Tibial artery (tissue), 4 donors: ENCODE results near the gene BLZF1.

Experiments used
- DNase-seq, 2 donors: peaks; one replicate each; pipeline ENCODE4 v3.0.0-alpha.2; 2019
- H3K27ac ChIP-seq, 2 donors: fragments of 200-600 bp; sonication (generic) in 1 of 2; 1 replicate in 1 of 2; 2 replicates in 1 of 2; pipeline ENCODE4 v1.5.1; 2018 to 2019; ENCODE audit warnings: mild to moderate bottlenecking in 1 of 2
- H3K27me3 ChIP-seq, 2 donors: fragments of 200-600 bp; sonication (generic) in 1 of 2; one replicate each; pipeline versions ENCODE4 v1.5.1 to v1.6.0; 2016 to 2019
- H3K36me3 ChIP-seq, 3 donors: fragments of 200-600 bp; sonication (generic) in 2 of 3; one replicate each; pipeline ENCODE4 v1.5.1; 2016 to 2019; ENCODE audit warnings: mild to moderate bottlenecking in 2 of 3
- H3K4me1 ChIP-seq, 4 donors: fragments of 200-600 bp; sonication (generic) in 2 of 4; 1 replicate in 3 of 4; 2 replicates in 1 of 4; pipeline ENCODE4 v1.5.1; 2016 to 2019
- H3K4me3 ChIP-seq, 2 donors: fragments of 200-600 bp; sonication (generic) in 1 of 2; 1 replicate in 1 of 2; 2 replicates in 1 of 2; pipeline ENCODE4 v1.5.1; 2018 to 2019; ENCODE audit warnings: mild to moderate bottlenecking in 2 of 2
- H3K9me3 ChIP-seq, 3 donors: fragments of 200-600 bp; sonication (generic) in 1 of 3; one replicate each; pipeline ENCODE4 v1.5.1; 2016 to 2019
- CTCF ChIP-seq, 2 experiments: fragments of 200-600 bp in 1 of 2; fragments of 450-650 bp in 1 of 2; IDR thresholded peaks; one replicate each; pipeline ENCODE4 v1.5.1; 2017 to 2019; ENCODE audit warnings: antibody characterized with exemption in 2 of 2, mild to moderate bottlenecking in 1 of 2, moderate library complexity in 1 of 2
- intact Hi-C: fragments of 100-400 bp; cut with DNase I; formaldehyde crosslinking; loops from one replicate; pipeline ENCODE4 v1.15.0; 2023; ENCODE audit warnings: low total_unique reads

Gene BLZF1

GRCh38 chr1:169346036-169346589 is 21.9 kb upstream of the BLZF1 start:
- Histone ChIP-seq H3K9me3 (no peaks in the 10 kb centered on the region), H3K27ac (no peak overlapping the region), H3K4me1 (no peaks in the 10 kb centered on the region), H3K4me3 (no peak overlapping the region), H3K36me3 (no peaks in the 10 kb centered on the region), H3K27me3 (no peaks in the 10 kb centered on the region)
- no peak for TF ChIP-seq CTCF (IDR thresholded peaks at IDR 0.05)
- no peak for DNase-seq
- intact Hi-C loops, result loop anchor here (5.0 to 10.0 kb wide), 3 partner anchors 744 to 1004 kb away; no protein-coding TSS in a partner anchor

GRCh38 chr1:169347688-169348382 is 20.2 kb upstream of the BLZF1 start:
- no peak for DNase-seq
- Histone ChIP-seq H3K27ac (no peak overlapping the region), H3K27me3 (no peaks in the 10 kb centered on the region), H3K9me3 (no peaks in the 10 kb centered on the region), H3K4me3 (no peak overlapping the region), H3K4me1 (no peaks in the 10 kb centered on the region), H3K36me3 (no peaks in the 10 kb centered on the region)
- intact Hi-C loops, result loop anchor here (5.0 to 10.0 kb wide), 3 partner anchors 746 to 1006 kb away; no protein-coding TSS in a partner anchor
- no peak for TF ChIP-seq CTCF (IDR thresholded peaks at IDR 0.05)

GRCh38 chr1:169348383-169349036 is 19.5 kb upstream of the BLZF1 start:
- Histone ChIP-seq H3K27me3 (no peaks in the 10 kb centered on the region), H3K4me3 (no peak overlapping the region), H3K4me1 (no peaks in the 10 kb centered on the region), H3K27ac (no peak overlapping the region), H3K9me3 (no peaks in the 10 kb centered on the region), H3K36me3 (no peaks in the 10 kb centered on the region)
- intact Hi-C loops, result loop anchor here (5.0 to 10.0 kb wide), 3 partner anchors 746 to 1006 kb away; no protein-coding TSS in a partner anchor
- no peak for DNase-seq
- peak; percentile 73 to 81 for TF ChIP-seq CTCF (IDR thresholded peaks at IDR 0.05)

GRCh38 chr1:169360415-169360814 is 7.6 kb upstream of the BLZF1 start:
- Histone ChIP-seq H3K27ac (no peak overlapping the region), H3K4me1 (no peaks in the 10 kb centered on the region), H3K4me3 (no peak overlapping the region), H3K36me3 (no peaks in the 10 kb centered on the region), H3K27me3 (no peaks in the 10 kb centered on the region), H3K9me3 (no peaks in the 10 kb centered on the region)
- TF ChIP-seq CTCF (IDR thresholded peaks at IDR 0.05), result no peak
- intact Hi-C loops, result no loop called here
- no peak for DNase-seq

GRCh38 chr1:169361281-169361680 is 6.7 kb upstream of the BLZF1 start:
- no peaks in the 10 kb centered on the region for H3K36me3 ChIP-seq
- no peak overlapping the region for H3K4me3 ChIP-seq
- no peaks in the 10 kb centered on the region for H3K9me3 ChIP-seq
- H3K27ac ChIP-seq, result no peak overlapping the region
- no peak for DNase-seq
- TF ChIP-seq CTCF (IDR thresholded peaks at IDR 0.05), result no peak
- H3K27me3 ChIP-seq, result no peaks in the 10 kb centered on the region
- H3K4me1 ChIP-seq, result peaks cover 0 to under 1% (median 0%) of the 10 kb centered on the region in 4 donors
- intact Hi-C loops, result no loop called here
